ENCODE measurements around the gene RTN3.
A peak's percentile ranks its signal among the peaks of the same experiment; 100 is the strongest.
"Not testable (repeated sequence)": the region's sequence is repeated elsewhere in the genome, so short reads cannot be mapped to it uniquely, and the experiment has no call there.

RTN3 gene, protein sequence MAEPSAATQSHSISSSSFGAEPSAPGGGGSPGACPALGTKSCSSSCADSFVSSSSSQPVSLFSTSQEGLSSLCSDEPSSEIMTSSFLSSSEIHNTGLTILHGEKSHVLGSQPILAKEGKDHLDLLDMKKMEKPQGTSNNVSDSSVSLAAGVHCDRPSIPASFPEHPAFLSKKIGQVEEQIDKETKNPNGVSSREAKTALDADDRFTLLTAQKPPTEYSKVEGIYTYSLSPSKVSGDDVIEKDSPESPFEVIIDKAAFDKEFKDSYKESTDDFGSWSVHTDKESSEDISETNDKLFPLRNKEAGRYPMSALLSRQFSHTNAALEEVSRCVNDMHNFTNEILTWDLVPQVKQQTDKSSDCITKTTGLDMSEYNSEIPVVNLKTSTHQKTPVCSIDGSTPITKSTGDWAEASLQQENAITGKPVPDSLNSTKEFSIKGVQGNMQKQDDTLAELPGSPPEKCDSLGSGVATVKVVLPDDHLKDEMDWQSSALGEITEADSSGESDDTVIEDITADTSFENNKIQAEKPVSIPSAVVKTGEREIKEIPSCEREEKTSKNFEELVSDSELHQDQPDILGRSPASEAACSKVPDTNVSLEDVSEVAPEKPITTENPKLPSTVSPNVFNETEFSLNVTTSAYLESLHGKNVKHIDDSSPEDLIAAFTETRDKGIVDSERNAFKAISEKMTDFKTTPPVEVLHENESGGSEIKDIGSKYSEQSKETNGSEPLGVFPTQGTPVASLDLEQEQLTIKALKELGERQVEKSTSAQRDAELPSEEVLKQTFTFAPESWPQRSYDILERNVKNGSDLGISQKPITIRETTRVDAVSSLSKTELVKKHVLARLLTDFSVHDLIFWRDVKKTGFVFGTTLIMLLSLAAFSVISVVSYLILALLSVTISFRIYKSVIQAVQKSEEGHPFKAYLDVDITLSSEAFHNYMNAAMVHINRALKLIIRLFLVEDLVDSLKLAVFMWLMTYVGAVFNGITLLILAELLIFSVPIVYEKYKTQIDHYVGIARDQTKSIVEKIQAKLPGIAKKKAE

DNA sequence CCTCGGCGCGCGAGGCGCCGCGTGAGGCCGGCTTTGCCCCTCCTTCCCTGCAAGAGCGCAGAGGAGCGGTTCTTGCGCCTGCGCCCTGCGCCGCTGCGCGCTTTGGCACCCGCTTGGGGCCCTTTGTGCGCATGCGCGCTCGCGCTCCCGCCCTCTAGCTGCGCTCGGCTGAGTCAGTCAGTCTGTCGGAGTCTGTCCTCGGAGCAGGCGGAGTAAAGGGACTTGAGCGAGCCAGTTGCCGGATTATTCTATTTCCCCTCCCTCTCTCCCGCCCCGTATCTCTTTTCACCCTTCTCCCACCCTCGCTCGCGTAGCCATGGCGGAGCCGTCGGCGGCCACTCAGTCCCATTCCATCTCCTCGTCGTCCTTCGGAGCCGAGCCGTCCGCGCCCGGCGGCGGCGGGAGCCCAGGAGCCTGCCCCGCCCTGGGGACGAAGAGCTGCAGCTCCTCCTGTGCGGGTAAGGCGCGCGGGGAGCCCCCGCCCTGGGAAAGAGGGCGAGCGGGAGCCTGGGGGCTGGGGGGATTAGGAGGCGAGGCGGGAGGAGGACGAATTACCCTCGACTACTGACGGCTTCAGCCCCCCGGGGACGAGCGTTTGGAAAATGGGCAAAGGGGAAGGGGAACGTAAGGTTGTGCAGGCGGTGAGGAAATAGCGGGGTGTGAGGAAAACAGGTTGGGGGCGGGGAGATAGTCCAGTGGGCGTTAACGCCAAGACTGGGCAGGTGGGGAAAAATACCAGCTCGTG is at the start of gene RTN3:
RTN3 (plus strand) TSS at position 180 of the 745 bp plus-strand sequence; CDS start at position 317, 137 bp downstream.
- peak; percentile 99 for DNase-seq (ENCODE audit: low read depth)

DNA sequence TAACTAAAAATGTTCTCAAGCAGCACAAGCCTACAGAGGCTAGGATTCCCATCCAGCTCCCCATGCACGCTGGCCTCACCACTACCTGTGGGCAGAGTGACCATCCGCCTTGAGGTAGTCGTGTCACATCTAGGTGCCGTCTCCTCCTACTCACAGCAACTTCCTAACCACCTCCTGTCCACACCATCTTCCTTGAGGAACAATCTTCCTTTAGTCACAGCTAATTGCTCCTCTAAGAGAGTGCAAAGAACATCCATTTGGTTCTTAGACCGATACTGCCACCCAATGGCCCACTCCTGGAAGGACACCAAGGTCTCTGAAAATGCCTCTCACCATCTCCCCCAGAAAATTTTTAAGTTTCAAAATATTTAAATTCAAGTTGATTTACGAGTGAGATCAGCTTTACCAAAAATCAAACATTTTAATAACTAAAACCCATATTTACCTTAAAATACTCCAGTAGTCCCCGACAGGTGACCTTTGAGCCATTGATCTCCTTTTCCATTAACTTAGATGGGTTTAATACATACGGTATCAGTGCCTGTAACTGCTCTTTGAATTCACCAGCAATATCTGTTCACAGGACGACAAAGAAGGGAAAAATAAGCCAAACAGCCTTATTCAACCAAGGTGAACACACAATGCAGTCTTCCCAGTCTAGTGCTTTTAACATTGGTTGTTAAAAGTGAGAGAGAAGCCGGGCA is 45.4 kb upstream of the RTN3 start:
- DNase-seq (ENCODE audit: low read depth), result peak; percentile 62

DNA sequence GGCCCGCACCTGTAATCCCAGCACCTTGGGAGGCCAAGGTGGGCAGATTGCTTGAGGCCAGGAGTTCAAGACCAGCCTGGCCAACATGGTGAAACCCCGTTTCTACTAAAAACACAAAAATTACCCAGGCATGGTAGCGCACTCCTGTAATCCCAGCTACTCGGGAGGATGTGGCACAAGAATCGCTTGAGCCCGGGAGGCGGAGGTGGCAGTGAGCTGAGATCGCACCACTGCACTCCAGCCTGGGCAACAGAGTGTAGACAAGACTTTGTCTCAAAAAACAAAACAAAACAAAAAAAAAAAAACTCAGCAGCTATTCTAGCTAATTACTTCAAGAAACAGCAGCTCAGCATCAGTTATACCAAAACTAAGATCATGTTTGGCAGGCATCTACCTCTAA is 42.9 kb upstream of the RTN3 start:
- not testable (repeated sequence) for DNase-seq (ENCODE audit: low read depth)

DNA sequence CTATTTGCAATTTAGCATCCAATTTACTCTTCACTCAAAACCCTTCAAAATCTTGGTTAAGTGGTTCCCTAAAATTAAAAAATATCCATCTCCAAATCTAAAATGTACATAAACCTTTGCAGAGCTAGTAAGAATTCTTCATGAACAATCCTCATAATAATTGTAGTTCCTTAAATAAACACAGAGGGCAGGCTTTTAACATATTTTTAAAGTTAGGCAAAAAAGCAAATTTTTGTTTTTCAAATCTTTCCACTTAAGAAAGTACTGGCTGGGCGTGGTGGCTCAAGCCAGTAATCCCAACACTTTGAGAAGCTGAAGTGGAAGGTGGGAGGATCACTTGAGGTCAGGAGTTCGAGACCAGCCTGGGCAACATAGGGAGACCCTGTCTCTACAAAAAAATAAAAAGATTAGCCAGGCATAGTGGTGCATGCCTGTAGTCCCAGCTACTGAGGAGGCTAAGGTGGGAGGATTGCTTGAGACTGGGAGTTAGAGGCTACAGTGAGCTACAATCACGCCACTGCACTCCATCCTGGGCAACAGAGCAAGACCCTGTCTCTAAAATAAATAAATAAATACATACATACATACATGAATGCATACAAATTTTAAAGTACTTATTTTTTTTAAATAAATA is 42.0 kb upstream of the RTN3 start:
- DNase-seq (ENCODE audit: low read depth), result no peak

DNA sequence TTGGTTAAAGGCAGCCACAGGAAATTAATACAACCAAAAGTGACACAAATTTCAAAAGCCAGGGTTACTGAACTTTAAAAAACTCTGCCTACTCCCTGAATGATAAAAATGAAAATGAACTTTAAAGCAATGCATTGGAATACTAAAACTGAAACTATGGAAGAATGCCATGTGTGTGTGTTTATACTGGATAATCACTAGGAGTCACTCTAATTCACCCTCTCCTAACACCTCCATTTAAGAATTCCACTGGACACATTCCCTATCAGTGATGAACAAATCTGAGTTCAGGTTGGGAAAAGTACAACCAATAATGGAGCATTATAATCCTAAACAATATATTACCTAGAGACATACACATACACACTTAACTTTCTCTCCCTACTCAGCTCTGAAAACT is 39.6 kb upstream of the RTN3 start:
- DNase-seq (ENCODE audit: low read depth), result no peak

DNA sequence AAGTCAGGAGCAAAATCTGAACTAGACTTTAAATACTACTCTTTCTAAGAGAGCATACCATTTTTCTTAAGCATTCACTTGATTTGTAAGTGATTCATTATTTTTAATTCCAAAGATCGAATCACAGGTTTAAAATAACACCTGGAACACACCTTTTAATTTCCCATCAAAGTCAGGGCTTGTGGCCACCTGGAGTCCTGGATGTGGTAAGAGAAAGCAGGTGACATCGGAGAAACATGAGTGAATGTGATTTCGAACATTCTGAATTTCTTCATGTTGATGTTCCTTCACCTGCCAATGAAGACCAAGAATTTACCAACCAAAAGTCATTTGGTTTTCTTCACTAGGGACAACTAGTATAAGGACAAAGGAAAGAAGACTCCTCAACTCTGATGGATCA is 38.1 kb upstream of the RTN3 start:
- DNase-seq (ENCODE audit: low read depth), result no peak

DNA sequence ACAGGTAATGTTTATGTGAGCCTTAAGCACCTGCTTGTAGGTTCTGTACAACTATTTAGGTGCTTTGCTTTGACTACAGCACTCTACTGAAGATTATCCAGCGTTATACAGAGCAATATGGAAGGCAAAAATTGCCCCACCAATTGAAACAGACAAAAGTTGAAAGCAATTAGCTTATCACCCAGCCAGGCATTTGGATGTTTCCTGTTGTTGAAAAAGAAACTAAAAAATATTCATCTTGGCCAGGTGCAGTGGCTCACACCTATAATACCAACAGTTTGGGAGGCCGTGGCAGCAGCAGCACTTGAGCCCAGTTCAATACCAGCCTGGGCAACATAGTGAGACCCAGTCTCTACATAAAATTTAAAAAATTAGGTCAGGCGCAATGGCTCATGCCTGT is 28.6 kb upstream of the RTN3 start:
- DNase-seq (ENCODE audit: low read depth), result no peak

DNA sequence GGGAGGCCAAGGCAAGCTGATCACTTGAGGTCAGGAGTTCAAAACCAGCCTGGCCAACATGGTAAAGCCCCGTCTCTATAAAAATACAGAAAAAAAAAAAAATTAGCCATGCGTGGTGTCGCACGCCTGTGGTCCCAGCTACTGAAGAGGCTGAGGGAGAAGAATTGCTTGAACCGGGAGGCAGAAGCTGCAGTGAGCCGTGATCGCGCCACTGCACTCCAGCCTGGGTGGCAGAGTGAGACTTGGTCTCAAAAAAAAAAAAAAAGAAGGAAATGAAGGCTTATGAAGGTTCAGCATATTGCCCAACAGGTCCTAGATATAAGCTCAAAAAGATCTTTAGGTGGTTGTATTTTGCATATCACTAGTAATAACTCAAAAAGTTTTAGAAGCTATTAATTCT is 20.3 kb upstream of the RTN3 start:
- DNase-seq (ENCODE audit: low read depth), result no peak

DNA sequence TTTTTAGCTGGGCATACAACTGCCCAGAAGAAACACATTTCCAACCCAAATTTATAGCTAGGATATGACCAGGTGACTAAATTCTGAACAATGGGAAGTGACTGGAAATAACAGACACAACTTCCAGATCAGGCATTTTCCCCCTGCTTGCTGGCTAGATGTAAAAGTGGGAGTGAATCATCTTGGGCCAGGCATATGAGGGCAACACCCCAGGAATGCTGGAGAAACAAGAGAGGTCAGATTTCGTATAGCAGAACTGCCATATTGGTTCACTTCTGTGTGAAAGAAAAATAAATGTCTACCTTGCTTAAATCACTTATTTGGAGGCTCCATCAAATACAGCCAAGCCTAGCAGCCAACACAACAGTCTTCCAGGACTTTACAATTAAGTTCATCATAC is 17.5 kb upstream of the RTN3 start:
- DNase-seq (ENCODE audit: low read depth), result no peak

DNA sequence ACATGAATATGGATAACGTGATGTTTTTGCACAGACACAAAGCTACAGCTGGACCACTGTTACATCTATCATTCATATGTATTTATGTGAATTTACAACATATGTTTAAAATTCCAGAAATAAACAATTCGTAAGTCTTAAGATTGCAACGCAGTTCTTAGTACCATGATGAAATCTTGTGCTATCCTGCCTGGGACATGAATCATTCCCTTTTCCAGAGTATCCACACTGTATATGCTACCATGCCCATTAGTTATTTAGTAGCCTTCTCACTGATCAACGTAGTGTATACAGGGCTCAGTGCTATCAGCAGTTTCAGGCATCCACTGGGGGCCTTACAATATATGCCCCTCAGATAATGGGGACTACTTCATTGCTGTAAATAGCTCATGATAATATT is 14.4 kb upstream of the RTN3 start:
- DNase-seq (ENCODE audit: low read depth), result no peak

DNA sequence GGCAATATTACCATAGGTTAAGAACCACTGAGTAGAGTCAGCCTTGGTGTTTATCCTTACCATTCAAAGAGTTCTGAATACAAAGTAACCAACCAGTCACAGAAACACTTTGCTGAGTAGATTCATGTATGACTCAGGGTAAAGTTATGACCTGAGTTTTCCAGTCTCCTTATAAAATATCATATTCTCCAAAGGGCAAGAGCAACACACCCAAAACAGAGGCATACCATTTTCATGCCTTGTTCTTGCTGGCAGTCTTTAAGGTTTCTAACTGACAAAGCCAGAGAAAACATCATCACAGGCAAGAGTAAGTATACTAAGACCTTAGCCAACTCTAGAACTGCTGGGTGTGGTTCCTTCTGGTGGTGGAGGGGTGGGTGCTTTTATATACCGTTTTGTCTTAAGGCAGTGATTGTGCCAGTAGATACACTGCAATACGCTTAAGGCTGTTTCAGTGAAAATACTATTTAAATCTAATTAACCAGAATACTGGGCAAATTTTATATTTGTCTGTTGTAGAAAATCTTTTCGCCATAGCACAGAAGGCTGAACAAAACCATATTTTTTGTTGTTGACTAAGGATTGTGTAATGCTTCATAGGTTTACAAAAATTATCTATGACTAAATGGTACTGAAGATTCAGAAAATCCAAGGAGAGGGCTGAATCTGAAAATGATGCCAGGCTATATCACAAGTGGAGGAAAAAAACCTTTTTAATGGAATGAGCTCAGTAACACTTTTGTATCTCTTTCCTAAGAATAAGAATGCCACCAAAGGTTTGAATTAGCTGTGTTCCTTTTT is 13.1 kb upstream of the RTN3 start:
- DNase-seq (ENCODE audit: low read depth), result no peak

DNA sequence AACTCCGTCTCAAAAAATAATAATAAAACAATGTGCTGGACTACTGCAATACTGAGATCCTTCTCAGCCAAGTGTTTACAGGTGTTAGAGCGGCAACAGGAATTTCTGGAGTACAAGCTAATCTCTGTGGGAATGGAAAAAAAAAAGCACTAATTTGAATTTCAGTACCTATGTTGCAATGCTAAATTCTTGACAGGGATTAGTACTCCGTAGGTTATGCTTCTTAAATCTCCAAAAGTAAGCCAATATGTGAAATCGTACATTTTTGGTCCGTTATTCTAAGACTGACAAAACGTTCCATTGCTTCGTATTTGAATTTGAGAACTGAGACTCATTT is 11.2 kb upstream of the RTN3 start:
- no peak for DNase-seq (ENCODE audit: low read depth)

DNA sequence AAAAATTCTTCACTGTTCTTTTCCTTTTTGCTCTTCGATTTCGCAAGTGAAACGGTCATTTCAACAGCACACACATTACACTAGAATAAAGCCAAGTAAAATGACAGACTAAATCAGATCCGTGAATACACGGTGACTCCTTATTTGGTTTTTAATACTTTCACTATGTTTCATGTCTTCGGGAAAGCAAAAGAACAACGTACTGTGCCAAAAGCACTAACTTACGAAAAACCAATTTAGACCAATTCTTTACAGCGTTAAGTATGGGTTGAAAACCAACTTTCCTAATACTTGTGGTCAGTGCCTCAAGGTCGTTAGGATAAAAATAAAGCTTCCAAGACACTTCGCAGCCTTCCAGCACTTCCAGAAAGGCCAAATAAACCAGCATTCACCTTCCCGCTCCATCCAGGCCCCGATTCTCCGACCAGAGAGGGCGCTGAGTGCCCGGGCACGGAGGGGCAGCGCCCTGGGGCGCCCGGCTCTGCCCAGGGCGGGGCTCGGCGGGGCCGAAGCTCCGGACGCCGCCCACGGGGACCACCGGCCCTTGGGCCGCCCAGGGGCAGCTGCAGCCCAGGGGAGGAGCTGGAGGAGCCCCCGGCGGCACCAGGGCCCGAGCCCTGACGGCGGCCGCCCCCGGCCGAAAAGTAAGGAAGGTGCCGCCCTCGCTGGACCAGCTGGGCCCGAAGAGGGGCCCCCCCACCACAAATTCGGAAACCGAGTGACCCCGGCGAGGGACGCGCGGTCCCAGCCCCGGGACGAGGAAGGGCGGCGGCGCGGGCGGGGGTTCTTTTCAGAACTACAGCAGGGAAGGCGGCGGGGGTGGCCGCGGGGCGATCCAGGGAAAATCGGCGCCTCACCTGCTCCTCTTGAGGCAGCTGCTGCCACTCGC is 10.6 kb upstream of the RTN3 start:
- DNase-seq (ENCODE audit: low read depth), result peak; percentile 24

DNA sequence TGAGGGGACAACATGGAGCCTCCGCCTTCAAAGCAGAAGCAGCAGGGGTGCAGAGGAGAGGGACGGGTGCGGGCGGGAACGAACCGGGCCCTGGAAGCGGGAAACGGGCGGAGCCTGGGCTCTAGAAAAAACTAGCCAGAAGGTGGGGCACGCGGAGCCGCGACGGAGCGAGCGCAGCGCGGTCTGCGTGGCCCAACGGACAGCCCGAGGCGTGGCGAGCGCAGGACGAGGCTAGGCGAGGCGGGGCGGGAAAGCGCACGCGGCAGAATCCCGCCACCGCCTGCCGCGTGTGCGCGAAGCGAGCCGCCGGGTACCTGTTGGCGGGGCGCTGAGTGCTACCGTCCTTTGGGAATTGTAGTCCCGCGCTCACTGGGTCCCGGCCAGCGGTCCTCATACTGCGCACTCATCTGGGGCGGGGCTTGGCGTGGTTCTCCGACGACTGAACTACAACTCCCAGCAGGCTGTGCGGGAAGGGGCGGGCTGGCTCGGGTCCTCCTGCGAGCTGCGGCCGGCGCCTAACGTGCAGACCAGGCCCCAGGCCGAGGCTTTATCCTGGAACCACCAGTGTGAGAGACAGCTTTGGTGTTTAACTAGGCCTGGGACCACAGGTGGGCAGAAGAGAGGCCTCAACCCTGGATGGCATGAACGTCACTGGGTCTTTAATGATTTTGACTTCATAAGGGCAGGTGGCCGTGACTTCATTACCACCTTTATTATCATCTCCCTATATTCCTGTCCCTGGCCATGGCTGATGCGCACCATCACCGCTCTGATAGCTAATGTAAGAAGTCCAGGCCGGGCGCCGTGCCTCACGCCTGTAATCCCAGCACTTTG is 9.8 kb upstream of the RTN3 start, which contains the start of gene ATL3:
ATL3 (minus strand) TSS at position 55 of the 834 bp plus-strand sequence; CDS start at position 14, 41 bp downstream.
- DNase-seq (ENCODE audit: low read depth), result peak; percentile 95

DNA sequence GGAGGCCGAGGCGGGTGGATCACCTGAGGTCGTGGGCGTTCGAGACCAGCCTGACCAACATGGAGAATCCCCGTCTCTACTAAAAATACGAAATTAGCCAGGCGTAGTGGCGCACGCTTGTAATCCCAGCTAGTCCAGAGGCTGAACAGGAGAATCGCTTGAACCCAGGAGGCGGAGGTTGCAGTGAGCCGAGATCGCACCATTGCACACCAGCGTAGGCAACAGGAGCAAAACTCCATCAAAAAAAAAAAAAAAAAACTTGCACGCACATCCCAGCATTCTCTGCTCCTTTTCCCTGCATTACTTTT is 9.2 kb upstream of the RTN3 start:
- no peak for DNase-seq (ENCODE audit: low read depth)

DNA sequence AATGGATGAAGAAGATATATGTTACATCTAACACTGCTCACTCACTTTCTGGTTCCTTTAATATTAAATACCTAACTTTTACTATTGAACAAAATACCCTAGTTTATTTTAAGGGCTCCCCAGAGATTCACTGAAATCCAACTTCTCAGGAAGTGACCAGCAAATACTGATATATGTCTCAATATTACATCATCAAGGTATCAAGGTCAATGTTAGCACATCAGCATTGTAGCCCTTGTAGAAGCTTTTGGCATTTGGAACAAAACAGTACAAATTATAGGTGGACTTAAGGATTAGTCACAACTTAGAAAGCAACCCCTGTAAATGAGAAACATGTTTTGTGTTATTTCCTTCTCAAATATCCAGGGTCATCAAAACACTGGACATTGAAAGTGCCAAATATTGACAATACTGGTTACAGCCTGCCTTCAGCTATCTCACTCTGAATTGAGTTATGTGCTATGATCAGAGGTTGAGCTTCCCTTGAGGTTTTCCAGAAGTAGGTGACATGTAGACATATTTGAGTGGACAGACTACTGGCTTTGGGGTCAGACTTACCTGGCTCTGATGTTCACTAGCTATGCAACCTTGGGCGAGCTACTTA is 8.3 kb upstream of the RTN3 start:
- no peak for DNase-seq (ENCODE audit: low read depth)

DNA sequence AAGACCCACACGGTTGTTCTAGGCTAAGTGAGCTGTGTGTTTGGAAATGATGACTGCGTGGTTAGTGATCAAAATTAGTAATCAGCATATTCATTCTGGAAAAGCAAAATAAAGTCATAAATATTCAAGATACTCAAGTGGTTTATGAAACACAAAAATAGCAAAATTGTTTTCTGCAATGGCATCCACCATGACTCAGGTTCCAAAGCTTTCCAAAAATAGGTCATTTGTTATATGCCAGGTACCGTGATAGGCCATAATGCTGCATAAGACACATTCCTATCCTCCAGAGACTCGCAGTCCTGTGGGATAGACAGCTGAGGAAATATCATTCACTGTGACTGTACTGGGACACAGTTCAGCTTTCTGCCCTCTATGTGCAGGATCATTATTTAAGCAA is 7.7 kb upstream of the RTN3 start:
- DNase-seq (ENCODE audit: low read depth), result no peak

DNA sequence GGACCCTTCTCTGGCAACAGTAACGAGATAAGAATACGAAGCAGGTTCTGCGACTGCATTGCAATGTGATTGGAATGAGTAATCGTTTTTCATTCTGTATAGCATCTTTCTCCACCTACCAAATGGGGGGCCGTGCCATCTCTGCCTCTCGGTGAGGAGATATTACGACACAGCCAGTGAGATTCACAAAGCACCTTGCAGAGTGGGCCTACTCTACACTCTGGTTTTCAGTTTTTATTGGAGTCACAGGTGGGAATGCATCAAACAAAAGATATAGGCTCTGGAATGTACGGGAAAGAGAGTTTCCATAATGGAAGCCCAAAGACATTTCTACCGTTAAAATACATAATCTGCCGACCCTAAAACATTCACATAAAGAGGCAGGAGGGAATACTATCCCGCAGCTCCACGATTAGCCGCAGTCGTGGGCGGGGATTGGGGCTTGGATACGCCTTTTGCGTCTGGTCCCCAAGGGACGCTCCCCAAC is 423 bp upstream of the RTN3 start:
- DNase-seq (ENCODE audit: low read depth), result no peak
